GM18519 (cell line): Measurements from ENCODE around the gene DAB1.

Experiments
- ATAC-seq: cut with Tn5 transposase; IDR thresholded peaks from one replicate; pipeline ENCODE4 v1.9.1; 2021; ENCODE audit warnings: mild to moderate bottlenecking, moderate library complexity; ENCODE audit not compliant: unreplicated experiment, low FRiP score

The DAB1 gene

GRCh38 chr1:57133686-57134085, 290.2 kb downstream of the DAB1 start:
- ATAC-seq = no peak

DNA sequence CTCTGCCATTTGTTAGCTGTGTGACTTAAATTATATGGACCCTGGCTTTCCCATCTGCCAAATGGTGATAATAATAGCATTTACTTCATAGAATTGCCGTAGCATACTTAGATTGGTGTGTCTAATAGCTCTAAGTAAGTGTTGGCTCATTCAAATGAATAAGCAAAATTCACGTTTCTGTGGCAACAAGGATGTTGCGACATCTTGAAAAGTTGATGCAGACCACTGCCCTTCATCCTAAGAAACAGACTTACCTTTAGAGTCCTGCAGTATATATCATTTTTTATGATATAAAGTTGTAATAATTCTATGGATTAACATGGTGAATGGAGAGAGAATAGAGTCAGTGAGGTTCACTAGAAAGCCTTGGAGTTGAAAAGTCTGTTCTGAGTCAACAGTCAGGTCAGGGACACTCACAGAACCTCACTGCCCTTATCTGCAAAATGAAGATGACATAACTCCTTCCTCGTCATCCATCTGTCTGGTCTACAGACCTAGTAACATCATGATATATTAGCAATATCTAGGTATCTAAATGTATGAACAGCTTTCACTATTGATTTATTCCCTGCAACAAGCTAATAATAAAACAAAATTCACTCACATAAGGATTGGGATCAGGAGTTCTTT, 290.8 kb downstream of the DAB1 start:
- no peak for ATAC-seq

DNA sequence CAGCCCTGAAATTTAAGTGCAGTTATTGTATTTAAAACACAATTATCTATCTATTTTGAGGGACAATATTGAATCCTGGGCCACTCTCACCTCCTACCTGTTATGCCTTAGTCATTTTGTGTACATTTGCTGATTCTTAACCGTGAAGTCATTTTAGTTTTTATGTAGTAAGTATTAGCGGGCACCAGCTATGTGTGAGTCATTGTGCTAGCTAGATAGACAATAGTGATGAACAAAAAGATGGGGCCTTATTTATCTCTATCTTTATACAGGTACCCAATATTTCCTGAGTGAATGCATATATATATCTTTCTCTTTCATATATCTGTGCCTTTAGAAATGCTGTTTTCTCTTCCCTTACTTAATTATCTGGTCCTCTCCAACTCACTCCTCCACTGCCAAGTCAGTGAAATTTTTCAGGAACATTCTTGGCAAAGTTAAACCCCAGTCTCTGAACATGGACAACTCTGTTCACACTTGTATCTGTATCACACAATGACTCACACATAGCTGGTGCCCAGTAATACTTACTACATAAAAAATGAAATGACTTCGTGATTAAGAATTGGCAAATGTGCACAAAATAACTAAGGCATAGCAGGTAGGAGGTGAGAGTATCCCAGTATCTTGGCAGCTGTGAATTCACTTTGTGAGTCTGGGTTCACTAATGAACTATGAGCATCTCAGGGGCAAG, 292.0 kb downstream of the DAB1 start:
- no peak for ATAC-seq

GRCh38 chr1:57131257-57131656, 292.6 kb downstream of the DAB1 start:
- ATAC-seq = no peak

GRCh38 chr1:57129865-57130264, 294.0 kb downstream of the DAB1 start:
- ATAC-seq = no peak

- no peak for ATAC-seq
Observed at GRCh38 chr1:57127976-57128375, 295.9 kb downstream of the DAB1 start.

DNA sequence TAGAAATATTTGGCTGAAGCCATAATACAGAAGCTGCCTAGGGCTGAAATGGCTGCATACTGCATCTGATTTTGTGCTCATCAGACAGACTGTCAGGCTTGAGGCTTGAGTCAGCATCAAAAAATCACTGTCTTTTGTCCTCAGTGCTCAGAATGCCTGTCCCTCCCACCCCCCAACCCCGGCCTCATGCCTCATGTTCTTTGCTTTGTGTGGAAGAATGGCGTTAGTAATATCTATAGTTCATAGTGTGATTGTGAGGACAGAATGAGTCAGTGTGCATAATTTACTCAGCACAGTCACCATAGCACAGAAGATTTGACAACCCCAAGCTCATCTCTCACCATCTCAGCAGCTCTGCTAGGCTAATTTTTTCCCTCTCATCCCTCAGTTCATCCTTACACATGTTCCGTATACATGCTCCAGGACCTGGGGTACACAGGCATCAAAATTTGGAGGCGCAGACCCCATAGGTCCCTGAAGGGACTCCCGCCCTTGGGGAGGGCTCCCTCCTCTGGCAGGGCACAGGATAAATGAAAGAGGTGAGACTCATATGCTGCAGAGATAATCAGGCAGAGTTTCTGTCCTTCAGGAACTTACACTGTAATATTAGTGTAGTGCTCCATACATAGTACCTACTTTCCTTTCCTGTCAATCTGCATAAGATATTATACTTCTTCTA, 299.0 kb downstream of the DAB1 start:
- ATAC-seq = peak; percentile 64

DNA sequence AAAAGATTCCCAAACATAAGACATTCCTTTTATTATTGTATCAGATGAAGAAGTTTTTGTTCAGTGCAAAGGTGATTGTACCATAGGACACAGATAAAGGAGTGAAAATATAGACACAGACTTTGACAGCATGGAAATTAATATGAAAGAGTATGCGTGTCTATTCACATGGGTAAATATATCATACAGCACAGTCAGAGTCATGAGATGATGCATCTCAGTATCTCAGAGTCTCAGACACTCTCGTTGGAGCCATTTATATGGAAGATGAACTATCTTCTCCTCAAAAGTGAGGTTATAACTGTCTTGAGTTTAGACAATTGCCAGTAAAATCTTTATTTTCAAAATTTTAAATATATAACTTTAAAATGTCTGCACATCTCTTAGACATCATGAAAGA, 299.7 kb downstream of the DAB1 start:
- no peak for ATAC-seq

DNA sequence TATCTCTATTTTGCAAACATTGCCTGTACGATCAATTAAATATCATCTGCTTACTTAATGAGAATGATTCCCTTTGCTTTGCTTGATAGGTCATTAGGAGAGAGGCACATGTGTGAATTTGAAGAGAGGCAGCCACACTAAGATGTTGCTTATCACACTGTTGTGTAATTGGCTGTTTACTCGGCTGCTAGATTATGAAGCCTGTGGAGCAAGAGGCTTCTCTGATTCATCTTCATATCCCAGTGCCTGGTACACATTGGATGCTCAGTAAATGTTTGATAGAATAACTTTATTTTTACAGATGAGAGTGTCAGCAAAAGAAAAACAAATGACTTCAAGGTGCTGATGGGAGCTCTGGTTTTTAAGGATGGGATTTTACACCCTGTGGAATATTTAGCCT, 301.8 kb downstream of the DAB1 start:
- no peak for ATAC-seq

- no peak for ATAC-seq
Observed at GRCh38 chr1:57118948-57119603, 304.8 kb downstream of the DAB1 start.

- ATAC-seq = no peak
Observed at GRCh38 chr1:57117753-57118152, 306.1 kb downstream of the DAB1 start.

DNA sequence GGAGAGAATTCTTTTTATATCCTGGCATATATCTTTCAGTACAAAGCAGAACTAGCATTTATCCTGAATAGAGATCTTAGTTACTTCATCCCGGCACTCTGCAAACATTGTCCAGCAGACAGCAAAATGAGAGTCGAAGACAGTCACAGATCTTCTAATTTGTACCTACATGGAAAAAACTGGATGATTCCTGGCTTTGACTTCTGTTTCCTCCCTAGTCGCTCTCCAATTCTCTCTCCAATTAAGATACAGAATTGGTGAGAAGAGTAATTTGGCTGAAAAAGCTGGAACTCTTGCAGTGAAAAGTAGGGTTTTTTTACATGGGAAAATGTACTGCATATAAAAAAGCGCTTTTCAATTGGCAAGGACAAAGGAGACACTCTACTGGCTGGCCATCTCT, 307.0 kb downstream of the DAB1 start:
- no peak for ATAC-seq

DNA sequence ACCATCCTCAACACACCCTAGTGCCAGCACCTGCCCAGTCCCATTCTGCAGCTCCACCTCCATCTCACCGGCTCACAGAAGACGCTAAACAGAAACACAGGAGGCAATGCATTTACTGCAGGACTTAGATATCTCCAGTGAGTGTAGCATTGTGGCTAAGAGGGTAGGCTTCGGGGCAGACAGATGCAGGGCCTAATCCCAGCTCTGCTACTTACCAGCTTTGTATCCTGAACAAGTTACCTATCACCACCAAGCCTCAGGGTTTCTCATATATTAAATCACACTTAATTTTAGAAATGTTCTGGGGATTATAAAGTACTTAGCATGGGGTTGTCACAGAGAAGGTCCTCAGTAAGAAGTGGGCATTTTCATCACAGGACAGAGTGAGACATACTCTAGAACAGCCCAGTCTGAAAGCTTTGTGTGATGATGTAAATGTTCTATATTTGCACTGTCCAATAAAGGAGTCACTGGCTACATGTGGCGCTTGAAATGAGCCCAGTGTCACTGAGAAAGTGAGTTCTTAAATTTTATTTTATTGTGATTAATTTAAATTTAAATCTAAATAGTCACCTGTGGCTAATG, 308.7 kb downstream of the DAB1 start:
- no peak for ATAC-seq

- ATAC-seq = no peak
Observed at GRCh38 chr1:57112148-57112547, 311.7 kb downstream of the DAB1 start.

DNA sequence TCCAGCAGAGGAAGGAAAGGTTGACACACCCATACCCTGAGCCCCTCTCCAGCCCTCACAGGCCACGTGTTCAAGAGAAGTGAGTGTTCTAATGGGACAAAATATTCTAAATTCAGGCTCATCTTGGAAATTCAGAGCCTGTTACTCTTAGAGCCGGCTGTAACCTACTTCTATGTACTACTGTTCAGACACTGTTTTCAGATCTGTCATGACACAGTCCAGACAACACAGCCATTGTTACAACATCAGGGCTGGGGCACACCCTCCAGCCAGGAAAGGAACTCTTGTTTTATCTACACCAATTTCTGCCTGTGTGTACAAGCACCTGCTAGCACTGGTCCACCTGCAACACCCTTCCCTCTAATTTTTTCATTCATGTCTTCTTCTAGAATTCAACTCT, 312.7 kb downstream of the DAB1 start:
- ATAC-seq = no peak

DNA sequence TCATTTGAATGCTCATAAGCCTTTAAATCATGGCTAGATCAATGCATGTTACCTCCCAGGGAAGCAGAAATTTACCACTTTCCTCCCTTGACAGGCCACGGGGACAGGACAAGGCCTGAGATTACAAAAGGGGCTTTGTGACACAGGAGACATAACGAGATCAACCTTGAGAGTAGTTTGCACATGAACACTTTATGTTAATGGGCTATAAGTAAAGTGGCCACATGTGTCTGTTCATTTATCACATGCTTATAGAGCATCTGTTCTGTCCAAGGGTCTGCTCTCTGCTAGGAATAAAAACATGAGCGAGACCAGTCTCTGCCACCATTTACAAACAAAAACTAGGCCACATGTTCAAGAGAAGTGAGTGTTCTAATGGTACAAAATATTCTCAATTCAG, 314.0 kb downstream of the DAB1 start:
- no peak for ATAC-seq

DNA sequence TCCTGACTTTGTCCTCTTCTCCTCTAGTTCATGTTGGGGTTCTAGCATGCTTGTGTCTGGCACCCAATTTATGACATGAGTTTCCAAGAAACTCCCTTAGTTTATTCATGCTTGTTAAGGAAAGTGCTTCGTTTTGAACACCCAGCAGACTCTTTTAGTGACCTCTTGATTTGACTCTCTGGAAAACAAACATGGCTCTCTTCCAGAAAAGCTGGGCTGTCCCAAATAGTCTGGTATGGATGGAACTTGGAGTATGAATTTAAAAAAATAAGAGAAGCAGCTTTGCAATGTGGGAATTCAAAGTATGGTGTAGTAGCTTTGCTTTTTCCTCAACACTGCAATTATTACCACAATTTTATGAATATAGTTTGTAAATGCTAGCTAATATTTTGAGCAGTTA, 314.6 kb downstream of the DAB1 start:
- ATAC-seq = no peak

- ATAC-seq = no peak
Observed at GRCh38 chr1:57106296-57106695, 317.6 kb downstream of the DAB1 start.

DNA sequence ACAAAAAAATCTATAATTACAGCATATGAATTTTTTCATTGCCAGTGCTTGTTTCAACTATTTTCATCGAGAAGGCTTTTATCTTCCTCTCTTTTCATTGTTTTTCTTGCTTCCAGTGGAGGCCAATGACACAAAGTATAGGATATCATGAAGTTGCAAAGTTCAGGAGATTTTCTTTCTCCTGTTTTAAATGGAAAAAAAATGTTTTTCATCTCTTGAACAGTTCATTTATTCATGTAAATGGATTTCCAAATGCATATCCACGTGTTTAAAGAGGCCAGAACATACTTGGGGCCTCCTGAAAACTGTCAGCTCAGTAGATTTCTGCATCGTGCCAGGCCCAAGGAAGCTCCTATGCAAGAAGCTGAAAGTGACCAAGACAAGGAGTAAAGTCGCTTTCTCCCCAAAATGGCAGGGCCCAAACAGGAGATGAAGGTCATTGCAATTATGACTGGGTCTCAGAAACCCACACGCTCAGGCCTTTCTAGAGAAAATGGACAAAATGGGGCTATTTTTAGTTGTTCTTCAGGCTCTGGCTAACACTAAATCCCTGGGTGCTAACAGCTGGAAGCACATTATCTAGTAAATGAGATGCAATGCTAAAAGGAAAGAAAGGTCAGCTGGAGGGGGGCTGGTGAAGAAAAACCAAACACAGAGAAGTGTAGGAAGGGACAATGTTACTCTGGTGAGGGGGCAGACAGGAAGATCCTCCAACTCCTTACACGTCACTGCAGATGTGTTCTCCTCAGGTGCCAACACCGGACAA, 321.1 kb downstream of the DAB1 start:
- ATAC-seq = no peak

- no peak for ATAC-seq
Observed at GRCh38 chr1:57101209-57101608, 322.7 kb downstream of the DAB1 start.
